ENCODE measurements around the gene CLEC2B.

CLEC2B gene

DNA sequence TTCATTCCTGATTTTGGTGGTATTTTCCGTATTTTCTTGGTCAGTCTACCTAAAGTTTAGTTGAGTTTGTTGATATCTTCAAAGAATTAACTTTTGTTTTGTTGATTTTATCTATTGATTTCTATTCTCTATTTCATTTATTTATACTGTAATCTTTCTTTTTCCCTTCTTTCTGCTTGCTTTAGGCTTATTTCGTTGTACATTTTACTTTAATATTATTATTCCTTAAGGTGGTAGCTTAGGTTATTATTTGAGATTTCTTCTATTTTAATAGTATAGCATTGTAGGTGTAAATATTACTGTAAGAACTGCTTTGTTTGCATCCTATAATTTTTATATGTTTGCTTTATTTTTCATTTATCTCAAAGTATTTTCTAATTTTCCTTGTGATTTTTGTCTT is 63.3 kb downstream of the CLEC2B start:
- no peak for DNase-seq

All from stimulated activated CD4-positive, alpha-beta T cell treated with anti-CD3 and anti-CD28 coated beads, Interleukin-2, amount 100 ng/mL, for 48 hours (primary cell).